ENCODE measurements around the gene PRMT6.
A peak's percentile ranks its signal among the peaks of the same experiment; 100 is the strongest.
"Not testable (repeated sequence)": the region's sequence is repeated elsewhere in the genome, so short reads cannot be mapped to it uniquely, and the experiment has no call there.

The PRMT6 gene

DNA sequence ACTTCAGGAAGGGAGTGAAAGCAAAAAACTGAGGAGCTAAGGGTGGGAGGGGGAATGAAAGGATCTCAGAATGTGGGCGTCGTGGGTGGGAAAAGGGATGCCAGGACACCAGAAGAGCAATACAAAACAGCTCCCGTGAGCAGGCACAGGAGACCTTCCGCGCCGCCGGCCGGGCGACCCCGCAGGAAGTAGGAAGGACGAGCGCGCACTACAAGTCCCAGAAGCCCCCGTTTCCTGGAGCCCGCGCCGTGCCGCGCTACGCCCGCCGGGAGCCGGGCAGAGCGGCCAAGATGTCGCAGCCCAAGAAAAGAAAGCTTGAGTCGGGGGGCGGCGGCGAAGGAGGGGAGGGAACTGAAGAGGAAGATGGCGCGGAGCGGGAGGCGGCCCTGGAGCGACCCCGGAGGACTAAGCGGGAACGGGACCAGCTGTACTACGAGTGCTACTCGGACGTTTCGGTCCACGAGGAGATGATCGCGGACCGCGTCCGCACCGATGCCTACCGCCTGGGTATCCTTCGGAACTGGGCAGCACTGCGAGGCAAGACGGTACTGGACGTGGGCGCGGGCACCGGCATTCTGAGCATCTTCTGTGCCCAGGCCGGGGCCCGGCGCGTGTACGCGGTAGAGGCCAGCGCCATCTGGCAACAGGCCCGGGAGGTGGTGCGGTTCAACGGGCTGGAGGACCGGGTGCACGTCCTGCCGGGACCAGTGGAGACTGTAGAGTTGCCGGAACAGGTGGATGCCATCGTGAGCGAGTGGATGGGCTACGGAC is at the start of gene PRMT6:
PRMT6 (plus strand) TSS at position 249 of the 771 bp plus-strand sequence; CDS start at position 291, 42 bp downstream.
- Histone ChIP-seq H3K27ac (ENCODE audit: low read depth, low read length) (peak within 1 kb of the TSS; percentile 97), H3K9ac (ENCODE audit: low read length) (peak within 1 kb of the TSS; percentile 65), H3K4me3 (ENCODE audit: low read depth in 1 of 2, low read length in 2 of 2) (peak within 1 kb of the TSS; percentile 66 to 98), H3K27me3 (ENCODE audit: control insufficient read depth in 1 of 2, insufficient read depth in 2 of 2, low read length in 2 of 2) (no peaks in the 10 kb centered on the region), H3K4me1 (ENCODE audit: insufficient read depth, low read length) (peaks cover 10% of the 10 kb centered on the region), H3K36me3 (ENCODE audit: insufficient read depth, low read length) (peaks cover 5% of the 10 kb centered on the region), H3K9me3 (ENCODE audit: low read length) (no peaks in the 10 kb centered on the region)

- no peak overlapping the region for H3K27ac ChIP-seq (ENCODE audit: low read depth, low read length)
- H3K36me3 ChIP-seq (ENCODE audit: insufficient read depth, low read length): no peaks in the 10 kb centered on the region
- no peaks in the 10 kb centered on the region for H3K27me3 ChIP-seq (ENCODE audit: control insufficient read depth in 1 of 2, insufficient read depth in 2 of 2, low read length in 2 of 2)
- no peak overlapping the region for H3K9ac ChIP-seq (ENCODE audit: low read length)
- H3K4me1 ChIP-seq (ENCODE audit: insufficient read depth, low read length): no peaks in the 10 kb centered on the region
- H3K4me3 ChIP-seq (ENCODE audit: low read depth in 1 of 2, low read length in 2 of 2): no peak overlapping the region
- H3K9me3 ChIP-seq (ENCODE audit: low read length): no peaks in the 10 kb centered on the region
Measured at GRCh38 chr1:107009281-107009680, 47.2 kb upstream of the PRMT6 start.

DNA sequence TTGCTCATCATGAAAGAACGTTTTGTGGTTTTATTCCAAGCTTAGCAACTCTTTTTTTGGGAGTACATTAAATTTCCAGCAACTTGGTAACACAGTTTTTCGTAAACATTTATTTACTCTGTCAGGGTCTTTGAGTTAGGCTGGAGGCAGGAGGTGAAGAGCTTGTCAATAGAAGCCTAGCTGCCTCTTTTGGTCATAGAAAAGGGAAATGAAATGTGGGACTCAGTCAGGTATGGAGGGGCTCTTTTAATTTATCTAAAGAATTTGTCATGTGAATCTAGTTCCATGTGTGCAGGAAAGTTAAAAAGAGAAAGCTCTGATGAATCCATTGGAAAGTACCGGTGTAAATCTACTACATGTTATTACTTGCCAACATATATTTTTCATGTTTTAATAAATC is 45.9 kb upstream of the PRMT6 start:
- H3K4me3 ChIP-seq (ENCODE audit: low read depth in 1 of 2, low read length in 2 of 2): no peak overlapping the region
- H3K27me3 ChIP-seq (ENCODE audit: control insufficient read depth in 1 of 2, insufficient read depth in 2 of 2, low read length in 2 of 2): no peaks in the 10 kb centered on the region
- no peaks in the 10 kb centered on the region for H3K36me3 ChIP-seq (ENCODE audit: insufficient read depth, low read length)
- H3K27ac ChIP-seq (ENCODE audit: low read depth, low read length): no peak overlapping the region
- no peak overlapping the region for H3K9ac ChIP-seq (ENCODE audit: low read length)
- H3K4me1 ChIP-seq (ENCODE audit: insufficient read depth, low read length): no peaks in the 10 kb centered on the region
- no peaks in the 10 kb centered on the region for H3K9me3 ChIP-seq (ENCODE audit: low read length)

DNA sequence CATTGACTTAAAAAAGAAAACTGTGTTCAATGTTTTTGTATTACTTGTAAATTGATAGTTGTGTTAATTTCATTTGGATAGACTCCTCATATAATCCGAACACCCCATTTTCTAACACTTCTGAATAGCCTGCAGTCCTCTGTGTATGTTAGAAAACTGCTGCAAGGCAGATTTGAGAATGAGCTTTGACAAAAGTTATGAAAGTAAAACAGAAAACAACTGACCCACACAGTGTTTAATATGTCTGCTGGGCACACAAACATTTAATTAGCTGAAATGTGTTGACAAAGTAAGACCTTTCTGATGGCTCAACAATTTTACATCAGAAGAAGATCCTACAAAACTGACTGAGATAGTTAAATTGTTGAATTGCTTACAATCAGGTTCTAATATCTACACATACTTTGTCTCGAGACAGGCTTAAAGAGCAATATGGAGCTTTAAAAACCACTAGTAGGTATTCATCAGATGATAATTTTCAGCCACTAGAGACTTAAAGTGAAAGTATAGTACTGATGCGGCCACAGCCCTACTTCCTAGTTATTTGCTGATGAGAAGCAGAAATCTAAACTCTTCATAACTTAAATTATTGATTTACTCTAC is 40.0 kb upstream of the PRMT6 start:
- Histone ChIP-seq H3K4me3 (ENCODE audit: low read depth in 1 of 2, low read length in 2 of 2) (no peak overlapping the region), H3K27ac (ENCODE audit: low read depth, low read length) (no peak overlapping the region), H3K4me1 (ENCODE audit: insufficient read depth, low read length) (no peaks in the 10 kb centered on the region)

GRCh38 chr1:107018445-107018844 is 38.0 kb upstream of the PRMT6 start:
- no peaks in the 10 kb centered on the region for H3K9me3 ChIP-seq (ENCODE audit: low read length)
- H3K36me3 ChIP-seq (ENCODE audit: insufficient read depth, low read length): no peaks in the 10 kb centered on the region
- no peak overlapping the region for H3K4me3 ChIP-seq (ENCODE audit: low read depth in 1 of 2, low read length in 2 of 2)
- H3K4me1 ChIP-seq (ENCODE audit: insufficient read depth, low read length): no peaks in the 10 kb centered on the region
- no peak overlapping the region for H3K9ac ChIP-seq (ENCODE audit: low read length)
- no peak overlapping the region for H3K27ac ChIP-seq (ENCODE audit: low read depth, low read length)
- no peaks in the 10 kb centered on the region for H3K27me3 ChIP-seq (ENCODE audit: control insufficient read depth in 1 of 2, insufficient read depth in 2 of 2, low read length in 2 of 2)

More for the DNA sequence above, 40.0 kb upstream of the PRMT6 start:
- H3K9me3 ChIP-seq (ENCODE audit: low read length): no peaks in the 10 kb centered on the region
- H3K27me3 ChIP-seq (ENCODE audit: control insufficient read depth in 1 of 2, insufficient read depth in 2 of 2, low read length in 2 of 2): no peaks in the 10 kb centered on the region
- no peak overlapping the region for H3K9ac ChIP-seq (ENCODE audit: low read length)
- H3K36me3 ChIP-seq (ENCODE audit: insufficient read depth, low read length): no peaks in the 10 kb centered on the region

DNA sequence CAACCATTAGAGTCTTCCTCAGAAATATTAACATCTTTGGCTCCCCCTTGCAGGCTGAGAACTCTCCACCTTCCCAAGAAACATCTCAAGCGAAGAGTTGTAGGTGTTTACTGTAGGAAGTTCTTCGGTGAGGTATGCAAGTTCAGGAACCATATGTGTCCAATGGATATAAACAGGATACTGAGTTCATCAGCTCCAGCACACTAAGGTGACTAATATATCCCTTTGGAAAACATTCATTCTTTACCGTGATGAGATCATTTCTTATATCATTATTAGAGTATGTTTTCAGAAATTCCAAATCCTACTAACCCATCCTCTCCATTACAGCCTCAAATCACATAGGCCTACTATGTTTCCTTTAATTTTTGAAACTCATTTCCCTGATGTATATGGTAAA is 37.3 kb upstream of the PRMT6 start:
- no peaks in the 10 kb centered on the region for H3K36me3 ChIP-seq (ENCODE audit: insufficient read depth, low read length)
- H3K4me3 ChIP-seq (ENCODE audit: low read depth in 1 of 2, low read length in 2 of 2): no peak overlapping the region
- no peaks in the 10 kb centered on the region for H3K9me3 ChIP-seq (ENCODE audit: low read length)
- H3K9ac ChIP-seq (ENCODE audit: low read length): no peak overlapping the region
- H3K27me3 ChIP-seq (ENCODE audit: control insufficient read depth in 1 of 2, insufficient read depth in 2 of 2, low read length in 2 of 2): no peaks in the 10 kb centered on the region
- H3K27ac ChIP-seq (ENCODE audit: low read depth, low read length): no peak overlapping the region
- no peaks in the 10 kb centered on the region for H3K4me1 ChIP-seq (ENCODE audit: insufficient read depth, low read length)

GRCh38 chr1:107038874-107039273 is 17.6 kb upstream of the PRMT6 start:
- H3K36me3 ChIP-seq (ENCODE audit: insufficient read depth, low read length); H3K9me3 ChIP-seq (ENCODE audit: low read length); H3K27ac ChIP-seq (ENCODE audit: low read depth, low read length); H3K4me1 ChIP-seq (ENCODE audit: insufficient read depth, low read length); H3K4me3 ChIP-seq (ENCODE audit: low read depth in 1 of 2, low read length in 2 of 2); H3K9ac ChIP-seq (ENCODE audit: low read length); H3K27me3 ChIP-seq (ENCODE audit: control insufficient read depth in 1 of 2, insufficient read depth in 2 of 2, low read length in 2 of 2): not testable (repeated sequence)

DNA sequence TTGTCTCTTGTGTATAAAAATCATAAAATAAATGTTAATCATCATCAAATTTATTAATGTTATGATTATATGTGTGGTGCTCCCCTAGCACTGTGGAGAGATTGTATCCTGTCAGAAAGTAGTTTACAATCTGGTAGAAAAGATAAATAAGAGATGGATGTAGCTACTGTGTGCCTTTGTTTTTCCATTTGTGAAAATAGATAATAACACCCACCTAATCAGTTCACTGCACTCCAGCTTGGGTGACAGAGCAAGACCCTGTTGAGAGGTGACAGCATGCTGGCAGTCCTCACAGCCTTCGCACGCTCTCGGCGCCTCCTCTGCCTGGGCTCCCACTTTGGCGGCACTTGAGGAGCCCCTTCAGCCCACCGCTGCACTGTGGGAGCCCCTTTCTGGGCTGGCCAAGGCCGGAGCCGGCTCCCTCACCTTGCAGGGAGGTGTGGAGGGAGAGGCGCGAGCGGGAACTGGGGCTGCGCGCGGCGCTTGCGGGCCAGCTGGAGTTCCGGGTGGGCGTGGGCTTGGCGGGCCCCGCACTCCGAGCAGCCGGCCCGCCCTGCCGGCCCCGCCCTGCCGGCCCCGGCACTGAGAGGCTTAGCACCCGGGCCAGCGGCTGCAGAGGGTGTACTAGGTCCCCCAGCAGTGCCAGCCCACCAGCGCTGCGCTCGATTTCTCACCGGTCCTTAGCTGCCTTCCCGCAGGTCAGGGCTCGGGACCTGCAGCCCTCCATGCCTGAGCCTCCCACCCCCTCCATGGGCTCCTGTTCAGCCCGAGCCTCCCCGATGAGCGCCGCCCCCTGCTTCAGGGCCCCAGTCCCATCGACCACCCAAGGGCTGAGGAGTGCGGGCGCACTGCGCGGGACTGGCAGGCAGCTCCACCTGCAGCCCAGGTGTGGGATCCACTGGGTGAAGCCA is 11.9 kb upstream of the PRMT6 start:
- H3K27ac ChIP-seq (ENCODE audit: low read depth, low read length); H3K27me3 ChIP-seq (ENCODE audit: control insufficient read depth in 1 of 2, insufficient read depth in 2 of 2, low read length in 2 of 2); H3K9me3 ChIP-seq (ENCODE audit: low read length); H3K9ac ChIP-seq (ENCODE audit: low read length); H3K36me3 ChIP-seq (ENCODE audit: insufficient read depth, low read length); H3K4me1 ChIP-seq (ENCODE audit: insufficient read depth, low read length); H3K4me3 ChIP-seq (ENCODE audit: low read depth in 1 of 2, low read length in 2 of 2): not testable (repeated sequence)

DNA sequence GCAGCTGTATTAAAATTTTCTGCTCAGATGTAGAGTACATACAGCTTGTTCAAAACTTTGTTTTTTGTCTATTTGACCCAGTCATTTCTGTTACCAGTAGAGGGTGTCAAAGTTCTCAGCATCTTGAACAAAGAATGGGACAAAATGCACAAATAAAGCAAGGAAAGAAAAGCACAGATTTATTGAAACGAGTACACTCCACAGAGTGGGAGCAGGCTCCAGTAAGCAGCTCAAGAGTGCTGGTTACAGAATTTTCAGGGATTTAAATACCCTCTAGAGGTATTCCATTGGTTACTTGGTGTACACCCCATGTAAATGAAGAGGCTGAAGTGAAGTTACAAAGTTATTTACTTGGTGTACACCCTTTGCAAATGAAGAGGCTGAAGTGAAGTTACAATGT is 8.9 kb upstream of the PRMT6 start:
- Histone ChIP-seq H3K27ac (ENCODE audit: low read depth, low read length) (no peak overlapping the region), H3K9ac (ENCODE audit: low read length) (no peak overlapping the region), H3K4me1 (ENCODE audit: insufficient read depth, low read length) (no peaks in the 10 kb centered on the region), H3K27me3 (ENCODE audit: control insufficient read depth in 1 of 2, insufficient read depth in 2 of 2, low read length in 2 of 2) (no peaks in the 10 kb centered on the region), H3K9me3 (ENCODE audit: low read length) (no peaks in the 10 kb centered on the region), H3K4me3 (ENCODE audit: low read depth in 1 of 2, low read length in 2 of 2) (no peak overlapping the region), H3K36me3 (ENCODE audit: insufficient read depth, low read length) (no peaks in the 10 kb centered on the region)

GRCh38 chr1:107048241-107048640 is 8.2 kb upstream of the PRMT6 start:
- H3K36me3 ChIP-seq (ENCODE audit: insufficient read depth, low read length): no peaks in the 10 kb centered on the region
- H3K4me3 ChIP-seq (ENCODE audit: low read depth in 1 of 2, low read length in 2 of 2): no peak overlapping the region
- H3K9ac ChIP-seq (ENCODE audit: low read length): no peak overlapping the region
- no peaks in the 10 kb centered on the region for H3K9me3 ChIP-seq (ENCODE audit: low read length)
- no peaks in the 10 kb centered on the region for H3K4me1 ChIP-seq (ENCODE audit: insufficient read depth, low read length)
- no peak overlapping the region for H3K27ac ChIP-seq (ENCODE audit: low read depth, low read length)
- no peaks in the 10 kb centered on the region for H3K27me3 ChIP-seq (ENCODE audit: control insufficient read depth in 1 of 2, insufficient read depth in 2 of 2, low read length in 2 of 2)

GRCh38 chr1:107051266-107051665 is 5.2 kb upstream of the PRMT6 start:
- no peak overlapping the region for H3K9ac ChIP-seq (ENCODE audit: low read length)

More at GRCh38 chr1:107051266-107051665, 5.2 kb upstream of the PRMT6 start:
- Histone ChIP-seq H3K9me3 (ENCODE audit: low read length) (no peaks in the 10 kb centered on the region), H3K4me3 (ENCODE audit: low read depth in 1 of 2, low read length in 2 of 2) (no peak overlapping the region), H3K27me3 (ENCODE audit: control insufficient read depth in 1 of 2, insufficient read depth in 2 of 2, low read length in 2 of 2) (no peaks in the 10 kb centered on the region), H3K4me1 (ENCODE audit: insufficient read depth, low read length) (no peaks in the 10 kb centered on the region), H3K27ac (ENCODE audit: low read depth, low read length) (no peak overlapping the region), H3K36me3 (ENCODE audit: insufficient read depth, low read length) (no peaks in the 10 kb centered on the region)

Data from muscle layer of colon (tissue), 2 donors.